ENCODE results near the gene AGBL4. TPM values are rescaled to one million over a fixed set of nuclear protein-coding genes. Genes with fewer than 3 reads are reported as not detected.

The AGBL4 gene
- polyA plus RNA-seq, 1 donor (not counting 4 experiments of a cell fraction or from before 2014, with no cell fraction given), result not detected

DNA sequence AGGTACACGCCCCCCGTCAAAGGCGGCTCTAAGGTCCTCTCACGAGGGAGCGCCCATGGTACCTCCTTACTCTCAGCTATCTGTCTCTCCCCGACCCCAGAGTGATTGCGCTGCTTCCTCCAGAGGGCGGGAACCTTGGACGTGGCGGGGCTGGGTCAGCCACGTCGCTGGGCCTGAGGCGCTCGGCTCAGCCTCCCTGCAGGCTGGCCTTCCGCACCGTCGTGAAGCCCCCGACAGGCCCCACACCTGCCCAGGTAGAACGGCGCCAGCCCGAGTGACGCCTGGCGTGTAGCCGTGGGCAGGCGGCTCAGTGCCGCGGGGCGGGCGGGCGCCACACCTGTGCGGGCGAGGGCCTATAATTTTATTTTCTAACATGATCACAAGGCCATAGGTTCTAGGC, 1124.9 kb downstream of the AGBL4 start:
- H3K79me2 ChIP-seq (ENCODE audit: control insufficient read depth, insufficient read depth, low read length), result no peaks in the 10 kb centered on the region
- H3K27me3 ChIP-seq (ENCODE audit: control insufficient read depth, extremely low read depth, insufficient read depth, low read length), result no peaks in the 10 kb centered on the region
- no peak overlapping the region for H2AFZ ChIP-seq (ENCODE audit: control insufficient read depth, low read length)
- H4K20me1 ChIP-seq (ENCODE audit: control insufficient read depth, extremely low read depth, insufficient read depth, low read length), result no peaks in the 10 kb centered on the region
- H3K9me1 ChIP-seq (ENCODE audit: control insufficient read depth, extremely low read depth, insufficient read depth, low read length), result no peaks in the 10 kb centered on the region
- H3K36me3 ChIP-seq (ENCODE audit: control insufficient read depth in 2 of 2, extremely low read depth in 1 of 2, insufficient read depth in 2 of 2, low read length in 2 of 2), result no peaks in the 10 kb centered on the region
- H3K4me1 ChIP-seq (ENCODE audit: control insufficient read depth, extremely low read depth, insufficient read depth, low read length), result no peaks in the 10 kb centered on the region
- no peak overlapping the region for H3K27ac ChIP-seq (ENCODE audit: control insufficient read depth, insufficient read depth, low read length)
- dilution Hi-C loops (cut with MboI; ENCODE audit: extremely low pct_ligation_motif_present, low sequenced_read_pairs), result no loop called here
- no peak for FAIRE-seq
- no peak overlapping the region for H3K9ac ChIP-seq (ENCODE audit: control insufficient read depth, extremely low read depth, insufficient read depth, low read length)
- DNase-seq (ENCODE audit: low read depth, low spot score), result no peak
- no peak overlapping the region for H3K4me2 ChIP-seq (ENCODE audit: control insufficient read depth, extremely low read depth, insufficient read depth, low read depth, low read length)
- no peaks in the 10 kb centered on the region for H3K9me3 ChIP-seq (ENCODE audit: control insufficient read depth, low read depth, low read length)
- TF ChIP-seq, protein P1, sequence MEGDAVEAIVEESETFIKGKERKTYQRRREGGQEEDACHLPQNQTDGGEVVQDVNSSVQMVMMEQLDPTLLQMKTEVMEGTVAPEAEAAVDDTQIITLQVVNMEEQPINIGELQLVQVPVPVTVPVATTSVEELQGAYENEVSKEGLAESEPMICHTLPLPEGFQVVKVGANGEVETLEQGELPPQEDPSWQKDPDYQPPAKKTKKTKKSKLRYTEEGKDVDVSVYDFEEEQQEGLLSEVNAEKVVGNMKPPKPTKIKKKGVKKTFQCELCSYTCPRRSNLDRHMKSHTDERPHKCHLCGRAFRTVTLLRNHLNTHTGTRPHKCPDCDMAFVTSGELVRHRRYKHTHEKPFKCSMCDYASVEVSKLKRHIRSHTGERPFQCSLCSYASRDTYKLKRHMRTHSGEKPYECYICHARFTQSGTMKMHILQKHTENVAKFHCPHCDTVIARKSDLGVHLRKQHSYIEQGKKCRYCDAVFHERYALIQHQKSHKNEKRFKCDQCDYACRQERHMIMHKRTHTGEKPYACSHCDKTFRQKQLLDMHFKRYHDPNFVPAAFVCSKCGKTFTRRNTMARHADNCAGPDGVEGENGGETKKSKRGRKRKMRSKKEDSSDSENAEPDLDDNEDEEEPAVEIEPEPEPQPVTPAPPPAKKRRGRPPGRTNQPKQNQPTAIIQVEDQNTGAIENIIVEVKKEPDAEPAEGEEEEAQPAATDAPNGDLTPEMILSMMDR (optimal IDR thresholded peaks at IDR 0.05 in 1 of 3, IDR thresholded peaks at IDR 0.05 in 1 of 3, conservative IDR thresholded peaks at IDR 0.05 in 1 of 3; ENCODE audit: extremely low read depth in 1 of 3, insufficient read depth in 2 of 3, low read length in 3 of 3), result no peak
- TF ChIP-seq EZH2 (IDR thresholded peaks at IDR 0.05; ENCODE audit: low read length), result no peak
- no peak overlapping the region for H3K4me3 ChIP-seq (ENCODE audit: control insufficient read depth in 2 of 3, extremely low read depth in 1 of 3, insufficient read depth in 2 of 3, low read depth in 1 of 3, low read length in 3 of 3)

DNA sequence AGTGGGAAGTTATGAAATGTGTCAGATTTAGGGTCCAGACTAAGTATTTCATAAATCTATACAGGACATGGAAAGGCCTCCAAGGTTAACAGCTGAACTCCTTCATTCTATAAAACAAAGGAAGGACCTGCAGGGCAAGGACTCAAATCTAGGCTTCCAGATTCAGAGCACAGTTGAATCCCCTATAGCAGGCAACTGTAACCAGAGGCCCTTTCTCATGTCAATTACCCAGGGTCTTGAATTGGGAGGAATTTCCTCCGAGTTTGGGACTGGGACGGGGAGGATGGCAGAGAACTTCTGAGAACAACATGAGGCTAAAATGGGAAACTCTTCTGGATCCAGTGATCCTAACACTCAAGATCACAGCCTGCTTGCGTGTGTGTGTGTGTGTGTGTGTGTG, 1134.1 kb downstream of the AGBL4 start:
- Histone ChIP-seq H4K20me1 (ENCODE audit: control insufficient read depth, extremely low read depth, insufficient read depth, low read length) (no peaks in the 10 kb centered on the region), H3K9me1 (ENCODE audit: control insufficient read depth, extremely low read depth, insufficient read depth, low read length) (no peaks in the 10 kb centered on the region), H3K4me1 (ENCODE audit: control insufficient read depth, extremely low read depth, insufficient read depth, low read length) (no peaks in the 10 kb centered on the region), H3K27ac (ENCODE audit: control insufficient read depth, insufficient read depth, low read length) (no peak overlapping the region), H3K36me3 (ENCODE audit: control insufficient read depth in 2 of 2, extremely low read depth in 1 of 2, insufficient read depth in 2 of 2, low read length in 2 of 2) (no peaks in the 10 kb centered on the region), H3K27me3 (ENCODE audit: control insufficient read depth, extremely low read depth, insufficient read depth, low read length) (no peaks in the 10 kb centered on the region), H3K79me2 (ENCODE audit: control insufficient read depth, insufficient read depth, low read length) (no peaks in the 10 kb centered on the region), H3K9ac (ENCODE audit: control insufficient read depth, extremely low read depth, insufficient read depth, low read length) (no peak overlapping the region), H3K4me3 (ENCODE audit: control insufficient read depth in 2 of 3, extremely low read depth in 1 of 3, insufficient read depth in 2 of 3, low read depth in 1 of 3, low read length in 3 of 3) (no peak overlapping the region), H3K9me3 (ENCODE audit: control insufficient read depth, low read depth, low read length) (no peaks in the 10 kb centered on the region), H2AFZ (ENCODE audit: control insufficient read depth, low read length) (no peak overlapping the region), H3K4me2 (ENCODE audit: control insufficient read depth, extremely low read depth, insufficient read depth, low read depth, low read length) (no peak overlapping the region)
- dilution Hi-C loops (cut with MboI; ENCODE audit: extremely low pct_ligation_motif_present, low sequenced_read_pairs), result no loop called here
- DNase-seq (ENCODE audit: low read depth, low spot score), result no peak
- no peak for TF ChIP-seq EZH2 (IDR thresholded peaks at IDR 0.05; ENCODE audit: low read length)
- TF ChIP-seq, protein P1 (optimal IDR thresholded peaks at IDR 0.05 in 1 of 3, IDR thresholded peaks at IDR 0.05 in 1 of 3, conservative IDR thresholded peaks at IDR 0.05 in 1 of 3; ENCODE audit: extremely low read depth in 1 of 3, insufficient read depth in 2 of 3, low read length in 3 of 3), result no peak
- FAIRE-seq, result no peak

All from keratinocyte (primary cell).